GM10847 (cell line): Measurements from ENCODE around the gene RIN3.

Source experiments
- POLR2A ChIP-seq: IDR thresholded peaks from 2 replicates; pipeline ENCODE4 v1.6.1; 2011; ENCODE audit not compliant: insufficient read length; ENCODE audit errors: extremely low read depth

RIN3 gene

DNA sequence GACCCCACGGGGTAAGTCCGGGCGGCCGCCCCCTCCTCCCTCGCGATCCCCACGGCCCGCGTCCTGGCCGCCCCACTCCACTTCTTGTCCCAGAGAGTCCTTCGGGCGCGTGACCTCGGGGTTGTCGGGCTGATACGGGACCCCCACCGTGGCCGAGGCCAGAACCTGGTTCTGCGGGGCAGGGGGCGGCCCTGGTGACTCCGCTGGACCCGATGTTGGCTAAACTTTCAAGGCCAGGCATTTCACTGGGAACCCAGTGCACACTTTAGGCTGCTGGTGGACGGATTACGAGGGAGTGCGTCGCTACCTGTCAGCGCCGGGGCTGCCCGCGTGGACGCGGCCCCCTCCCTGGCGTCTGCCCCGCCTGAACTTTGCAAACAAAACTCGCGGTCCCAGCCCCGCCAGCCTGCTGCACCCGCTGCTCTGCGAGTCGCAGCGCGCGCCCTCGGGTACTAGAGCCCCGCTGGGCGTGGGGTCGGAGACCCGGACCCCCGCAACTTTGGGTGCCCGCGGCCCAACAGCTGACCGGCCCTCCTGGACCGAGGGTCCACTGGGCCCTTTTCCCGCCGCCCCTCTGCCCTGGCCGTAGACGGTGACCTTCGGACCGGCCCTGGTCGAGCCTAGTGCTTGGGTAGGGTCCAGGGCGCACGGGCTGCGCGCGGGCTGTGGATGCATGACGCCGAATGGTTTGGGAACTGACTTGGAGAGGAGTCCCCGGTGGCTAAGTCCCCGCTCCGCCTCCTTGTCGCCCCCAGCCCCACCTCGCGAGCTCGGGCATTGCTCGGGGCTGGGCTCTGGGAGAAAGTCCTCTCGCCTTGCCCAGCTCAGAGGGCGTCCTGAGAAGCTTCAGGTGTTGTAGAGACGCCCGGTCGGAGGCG lies 624 bp downstream of the RIN3 start:
- TF ChIP-seq POLR2A: no peak

DNA sequence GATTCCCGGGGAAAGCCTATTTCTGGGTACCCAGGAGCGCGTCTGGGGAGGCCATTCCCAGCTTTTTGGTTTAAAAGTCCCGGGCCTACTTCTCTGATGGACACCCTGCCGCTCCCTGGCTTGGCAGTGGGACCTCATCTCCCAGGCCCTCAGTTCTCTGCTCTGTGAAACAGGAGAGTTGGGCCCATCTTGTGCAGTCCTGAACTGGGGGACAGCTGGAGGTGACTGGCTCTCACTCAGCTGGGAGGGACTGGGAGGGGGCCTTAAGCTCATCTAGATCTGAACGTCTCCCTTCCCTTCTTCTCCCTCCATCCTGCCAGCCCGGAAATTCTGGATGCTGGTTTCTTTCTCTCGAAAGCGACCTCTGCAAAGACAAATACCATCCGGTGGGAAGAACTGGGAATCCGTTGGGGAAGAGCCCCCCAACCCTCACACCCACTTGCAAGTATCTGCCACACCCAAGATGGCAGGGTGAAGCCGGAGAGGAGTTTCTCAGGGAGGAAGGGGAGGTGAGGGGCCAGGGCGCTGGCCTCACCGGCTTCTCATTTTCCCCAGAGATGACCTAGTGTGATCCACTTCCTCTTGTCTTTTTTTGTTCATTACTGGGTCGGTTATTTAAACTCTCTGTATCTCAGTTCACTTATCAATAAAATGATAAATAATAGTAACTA lies 1.4 kb downstream of the RIN3 start:
- TF ChIP-seq POLR2A: no peak

DNA sequence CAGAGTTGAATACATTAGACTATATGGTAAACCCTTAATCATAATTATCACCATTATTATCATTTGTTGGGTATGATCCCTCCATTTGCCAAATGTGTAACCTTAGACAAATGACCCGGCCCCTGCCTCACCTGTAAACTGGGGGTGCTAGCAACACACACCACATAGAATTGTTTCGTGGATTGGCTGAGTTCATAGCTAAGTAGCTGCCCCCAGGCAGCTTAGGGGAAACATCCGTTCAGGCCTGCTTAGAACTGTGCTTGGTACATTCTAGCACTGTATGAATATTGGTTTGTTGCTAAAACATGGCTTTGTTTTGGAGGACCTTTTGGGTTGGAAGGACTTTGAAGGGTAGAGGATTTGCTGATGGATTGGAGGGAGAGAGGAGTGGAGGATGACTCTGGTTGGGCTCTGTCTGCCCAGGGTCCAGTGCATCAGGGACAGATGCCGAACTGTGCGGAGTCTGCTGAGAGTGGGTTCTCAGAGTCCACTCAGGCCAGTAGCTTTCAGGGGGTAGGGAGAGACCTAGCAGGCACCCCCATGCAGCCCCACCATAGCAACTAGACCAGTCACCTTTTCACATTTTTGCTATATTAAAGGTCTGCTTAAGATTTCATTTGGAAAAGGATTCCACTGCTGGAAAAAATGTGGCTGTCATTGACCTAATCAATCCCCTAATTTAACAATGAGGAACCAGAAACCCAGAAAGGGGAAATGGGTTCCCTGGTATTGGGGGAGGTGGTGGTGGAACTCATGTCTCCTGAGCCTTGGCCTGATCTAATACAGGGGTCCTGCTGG lies 2.2 kb downstream of the RIN3 start:
- no peak for TF ChIP-seq POLR2A

DNA sequence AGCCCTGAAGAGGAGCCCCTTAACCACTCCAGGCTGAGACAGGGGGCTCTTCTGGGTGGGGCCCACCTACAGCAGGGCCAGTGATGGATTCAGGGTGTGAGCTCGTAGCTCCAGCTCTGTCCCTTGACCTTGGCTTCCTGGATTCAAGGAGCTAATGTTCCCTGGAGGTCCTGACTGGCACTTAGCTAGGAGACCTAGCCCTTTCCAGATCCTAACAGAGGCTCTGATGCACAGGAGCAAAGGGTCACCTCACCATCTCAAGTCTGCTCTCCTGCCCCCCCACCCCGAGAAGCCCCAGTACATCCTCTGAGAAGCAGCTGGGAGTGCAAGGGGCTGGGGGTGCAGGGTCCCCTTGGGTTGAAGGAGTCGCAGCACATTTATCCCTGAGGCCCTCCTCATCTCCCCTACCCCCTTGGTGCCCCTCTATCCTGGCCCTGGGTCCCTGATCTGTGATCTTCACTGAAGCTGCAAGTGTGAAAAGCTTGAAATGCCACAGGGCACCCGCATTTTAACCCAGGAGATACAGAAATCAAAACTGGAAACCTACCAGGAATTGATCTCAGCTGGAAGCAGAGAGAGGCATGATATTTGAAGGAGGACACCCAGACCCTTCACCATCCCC lies 2.9 kb downstream of the RIN3 start:
- no peak for TF ChIP-seq POLR2A

- TF ChIP-seq POLR2A: no peak
These were observed 3.5 kb downstream of the RIN3 start for GRCh38 chr14:92516966-92517506.

- TF ChIP-seq POLR2A: no peak
These were observed 4.2 kb downstream of the RIN3 start for GRCh38 chr14:92517761-92518160.

GRCh38 chr14:92519246-92520101 lies 5.9 kb downstream of the RIN3 start:
- TF ChIP-seq POLR2A: no peak

DNA sequence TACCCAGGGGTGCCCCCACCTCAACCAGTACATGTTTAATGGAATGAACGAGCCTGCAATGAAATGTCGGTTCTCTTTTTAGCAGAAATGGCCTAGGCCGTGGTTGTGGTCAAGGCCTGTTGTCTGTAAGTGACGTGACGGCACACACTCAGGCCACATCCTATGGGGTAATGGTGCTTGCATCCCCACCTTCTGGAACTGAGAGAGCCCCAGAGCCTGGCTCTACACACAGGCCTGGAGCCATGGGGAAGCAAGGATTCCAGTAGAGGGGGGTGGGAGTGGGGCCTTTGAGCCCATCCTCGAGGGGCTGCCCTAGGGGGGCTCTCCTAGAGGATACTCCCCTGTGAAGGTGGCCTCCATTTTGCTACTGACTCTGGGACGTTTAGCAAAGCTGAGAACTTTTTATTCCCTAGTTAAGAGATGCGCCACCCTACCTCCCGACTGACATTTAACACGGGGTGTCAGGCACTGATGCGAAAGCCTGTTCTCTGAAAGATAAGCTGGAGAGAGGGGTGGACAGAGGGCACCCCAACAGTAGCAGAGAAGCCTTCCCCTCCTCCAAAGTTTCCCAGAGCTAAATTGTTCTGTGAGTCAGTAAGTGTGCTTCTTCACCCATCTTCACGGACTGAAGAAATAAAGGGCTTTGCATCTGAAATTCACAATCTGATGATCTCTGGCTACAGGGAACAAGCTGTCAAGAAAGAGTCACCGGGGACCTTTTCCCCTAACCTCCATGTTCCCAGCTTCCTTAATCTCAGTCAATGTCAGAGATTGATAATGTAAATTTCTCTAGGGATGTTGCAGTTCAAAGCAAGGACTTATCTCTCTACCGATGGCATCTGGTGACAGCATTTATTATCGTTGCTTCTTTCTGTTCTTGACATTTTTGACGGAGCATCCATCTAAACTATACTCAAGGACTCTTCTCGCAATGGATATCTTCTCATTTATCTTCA lies 6.8 kb downstream of the RIN3 start:
- TF ChIP-seq POLR2A: no peak

DNA sequence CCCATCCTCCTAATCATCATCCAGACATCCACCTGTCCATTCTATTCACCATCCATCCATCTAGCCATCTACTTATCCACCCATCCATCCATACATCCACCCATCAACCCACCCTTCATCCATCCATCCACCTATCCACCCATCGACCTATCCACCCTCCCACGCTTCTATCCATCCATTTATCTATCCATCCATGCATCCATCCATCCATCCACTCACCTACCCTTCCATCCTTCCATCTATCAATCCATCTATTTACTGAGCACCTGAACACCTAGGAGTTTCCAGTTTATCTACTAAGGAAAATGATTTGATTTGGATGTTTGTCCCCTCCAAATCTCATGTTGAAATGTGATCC lies 7.5 kb downstream of the RIN3 start:
- TF ChIP-seq POLR2A: no peak

- TF ChIP-seq POLR2A: no peak
These were observed 10.2 kb downstream of the RIN3 start for GRCh38 chr14:92523752-92524151.

DNA sequence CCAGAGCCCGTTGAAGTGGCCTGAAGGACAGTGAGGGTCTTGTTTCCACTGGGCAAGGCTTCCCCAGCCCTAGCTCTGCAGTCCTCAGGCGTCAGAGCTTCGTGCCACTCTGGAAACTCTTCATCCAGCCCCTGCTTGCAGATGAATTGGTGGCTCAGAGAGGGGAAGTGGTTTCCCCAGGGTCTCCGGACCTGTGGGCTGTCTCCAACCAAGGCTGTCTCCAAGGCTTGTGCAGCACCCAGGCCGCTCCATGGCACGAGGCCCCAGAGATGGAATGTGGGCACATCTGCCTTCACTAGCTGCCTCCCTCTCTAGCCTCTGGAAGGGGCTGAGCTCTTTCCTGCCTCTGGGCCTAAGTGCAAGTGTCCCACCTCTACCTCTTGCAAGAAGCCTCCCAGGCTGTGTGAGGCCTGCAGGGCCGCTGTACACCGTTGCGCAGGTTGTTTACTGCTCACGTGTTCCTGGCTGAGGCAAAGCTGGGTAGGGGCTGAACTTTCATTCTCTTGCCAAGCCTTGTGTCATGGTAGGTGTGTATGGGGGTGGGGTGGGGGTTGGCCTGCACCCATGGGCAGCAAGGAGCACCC lies 11.1 kb downstream of the RIN3 start:
- no peak for TF ChIP-seq POLR2A

DNA sequence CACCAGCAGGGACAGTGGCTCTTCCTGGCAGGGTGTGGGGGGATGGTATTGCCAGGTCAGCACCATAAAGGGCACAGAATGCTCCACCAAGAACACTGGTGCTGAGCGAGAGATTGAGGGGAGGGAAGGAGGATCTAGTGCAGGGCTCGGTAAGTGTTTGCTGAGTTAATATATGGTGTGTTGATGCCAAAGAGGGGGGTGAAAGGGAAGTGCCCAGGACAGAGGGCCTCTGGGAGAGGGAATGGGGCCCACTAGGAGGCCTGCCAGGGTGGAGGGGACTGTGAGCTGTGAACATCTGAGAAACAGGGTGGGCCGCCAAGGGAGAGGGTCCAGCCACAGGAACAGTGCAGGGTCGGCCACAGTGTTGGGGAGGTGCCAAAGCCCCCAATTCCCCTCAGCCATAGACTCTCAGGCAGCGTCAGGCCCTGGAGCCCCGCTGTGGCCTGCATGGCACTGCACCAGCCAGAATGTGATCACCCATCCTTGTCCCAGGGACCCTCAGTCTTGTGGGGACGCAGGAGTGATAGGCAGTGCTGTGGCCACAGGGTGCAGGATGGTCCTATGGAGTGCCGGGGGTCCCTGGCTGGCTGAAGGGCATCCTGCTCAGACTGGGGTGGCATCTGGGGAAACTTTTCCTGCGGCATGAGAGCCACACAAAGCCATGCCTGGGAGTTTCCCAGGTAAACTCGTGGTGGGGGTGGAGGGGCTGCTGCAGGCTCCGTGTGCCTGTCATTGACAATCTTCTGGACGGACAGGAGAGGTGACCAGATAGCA lies 11.9 kb downstream of the RIN3 start:
- no peak for TF ChIP-seq POLR2A
